Left forelimb (tissue), 1 donor: Measurements from ENCODE around the gene SPATA31D3.
"Not testable (repeated sequence)": the region's sequence is repeated elsewhere in the genome, so short reads cannot be mapped to it uniquely, and the experiment has no call there.

Experiments used
- DNase-seq: peaks from one replicate; pipeline ENCODE4 v3.0.0-alpha.2; 2018; ENCODE audit warnings: low spot score

Gene SPATA31D3

GRCh38 chr9:81979196-81979595 is 35.9 kb downstream of the SPATA31D3 start:
- no peak for DNase-seq

- no peak for DNase-seq
These were observed 37.3 kb downstream of the SPATA31D3 start for GRCh38 chr9:81980568-81980967.

DNA sequence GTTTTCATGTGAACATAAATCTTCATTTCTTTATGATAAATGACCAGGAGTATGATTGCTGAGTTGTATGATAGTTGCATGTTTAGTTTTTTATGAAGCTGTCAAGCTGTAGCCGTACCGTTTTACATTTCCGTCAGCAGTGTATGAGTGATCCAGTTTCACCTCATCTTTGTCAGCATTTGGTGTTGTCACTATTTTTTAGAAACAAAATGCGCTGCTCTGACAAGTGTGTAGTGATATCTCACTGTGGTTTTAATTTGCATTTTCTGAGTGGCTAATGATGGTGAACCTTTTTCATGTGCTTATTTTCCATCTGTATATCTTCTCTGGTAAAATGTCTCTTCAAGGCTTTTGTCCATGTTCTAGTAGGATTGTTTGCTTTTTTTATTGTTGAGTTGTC is 38.6 kb downstream of the SPATA31D3 start:
- DNase-seq = no peak

- no peak for DNase-seq
These were observed 41.6 kb downstream of the SPATA31D3 start for GRCh38 chr9:81984928-81985327.

DNA sequence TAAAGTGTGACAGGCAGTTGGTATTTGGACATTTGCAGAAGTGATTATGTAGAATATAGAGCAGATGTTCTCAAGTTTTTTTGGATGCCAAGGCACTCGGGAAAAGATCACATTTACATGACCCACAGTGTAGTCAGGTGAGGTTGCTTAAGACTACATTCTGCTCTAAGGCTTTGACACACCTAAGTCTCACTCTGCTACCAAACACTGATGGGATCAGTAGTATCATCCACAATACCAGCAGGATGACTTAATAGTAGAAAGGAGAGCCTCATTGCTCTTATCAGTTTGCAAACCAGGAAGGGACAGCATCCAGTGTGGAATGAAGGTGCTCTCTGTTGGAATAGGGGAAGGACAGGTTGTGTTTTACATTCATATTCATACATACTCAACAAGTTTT is 42.8 kb downstream of the SPATA31D3 start:
- no peak for DNase-seq

DNA sequence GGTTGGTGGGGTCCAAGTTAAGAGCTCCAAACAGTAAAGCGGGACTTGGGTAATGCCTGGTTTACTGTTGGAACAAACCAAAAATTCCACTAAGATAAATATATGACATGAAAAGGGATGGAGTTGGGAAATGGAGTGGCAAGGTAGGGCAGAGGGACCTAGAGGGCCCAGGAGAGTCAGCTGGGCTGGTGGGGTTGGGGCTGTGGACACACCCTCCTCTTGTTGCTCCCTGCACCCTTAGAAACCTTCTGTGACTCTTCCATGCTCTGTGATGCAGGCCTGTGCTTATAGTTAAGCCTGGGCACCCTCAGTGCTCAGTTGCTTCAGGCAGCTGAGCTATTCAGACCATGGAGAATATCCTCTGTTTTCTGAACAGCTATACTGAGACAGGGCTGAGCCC is 45.2 kb downstream of the SPATA31D3 start, which contains the start of gene SPATA31D1:
SPATA31D1 (plus strand) TSS at position 301 of the 400 bp plus-strand sequence; CDS start at position 348, 47 bp downstream.
- DNase-seq = not testable (repeated sequence)

- DNase-seq = no peak
These were observed 46.4 kb downstream of the SPATA31D3 start for GRCh38 chr9:81989700-81990099.

DNA sequence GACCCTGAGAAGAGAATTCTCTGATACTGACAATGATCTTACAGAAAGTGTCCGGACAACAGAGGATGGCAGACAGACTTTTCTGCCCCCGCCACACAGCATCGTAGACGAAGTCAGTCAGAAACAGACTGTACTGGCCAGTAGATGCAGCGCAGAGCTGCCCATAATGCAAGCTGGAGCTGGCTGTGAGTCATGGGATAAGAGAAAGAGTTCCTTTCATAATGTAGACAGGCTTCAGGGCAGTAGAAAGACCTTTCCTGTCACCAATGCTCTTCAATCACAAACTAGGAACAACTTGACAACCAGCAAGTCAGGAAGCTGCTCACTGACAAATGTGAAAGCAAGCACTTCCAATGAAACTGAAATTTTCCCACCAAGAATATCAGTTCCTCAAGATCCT is 50.4 kb downstream of the SPATA31D3 start:
- DNase-seq = no peak
